Sigmoid colon (tissue), 4 donors: ENCODE data around the gene CITED1.

Source experiments
- EP300 ChIP-seq, 4 donors: sonication (generic); formaldehyde crosslinking; IDR thresholded peaks; one replicate each; pipeline ENCODE4 v1.6.1; 2017; ENCODE audit warnings: antibody characterized with exemption in 4 of 4
- POLR2A ChIP-seq, 2 donors: fragments of 450-650 bp; IDR thresholded peaks; one replicate each; pipeline ENCODE4 v1.6.1; 2016; ENCODE audit warnings: antibody characterized with exemption in 2 of 2, mild to moderate bottlenecking in 2 of 2, moderate library complexity in 2 of 2
- POLR2AphosphoS5 ChIP-seq, 4 donors: sonication (generic); formaldehyde crosslinking; IDR thresholded peaks; one replicate each; pipeline ENCODE4 v1.6.1; 2017; ENCODE audit warnings: antibody characterized with exemption in 4 of 4
- TF ChIP-seq, protein P1 (sequence below), 4 experiments: fragments of 450-650 bp in 3 of 4; fragments of 200-600 bp in 1 of 4; IDR thresholded peaks; one replicate each; pipeline ENCODE4 v1.5.1; 2016 to 2019; ENCODE audit warnings: antibody characterized with exemption in 4 of 4, mild to moderate bottlenecking in 3 of 4, moderate library complexity in 2 of 4

DNA sequence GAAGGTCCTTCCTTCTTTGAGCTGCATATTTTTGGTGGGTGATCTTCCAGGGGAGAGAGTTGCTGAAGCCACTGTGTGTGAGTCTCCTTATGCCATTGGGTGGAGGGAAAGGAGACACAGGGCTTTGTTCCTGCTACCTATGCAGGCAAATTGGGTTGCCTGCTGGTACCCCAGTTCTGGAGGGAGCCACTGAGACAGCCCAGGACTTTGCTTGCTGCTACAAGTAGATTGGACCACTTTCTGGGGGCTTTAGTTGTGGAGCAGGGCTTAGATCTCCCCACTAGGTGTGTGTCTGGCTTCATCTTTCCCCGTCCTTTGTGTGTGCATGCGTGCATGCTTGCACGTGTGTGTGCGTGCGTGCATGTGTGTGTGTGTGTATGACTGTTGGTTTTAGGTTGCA, 10.0 kb downstream of the CITED1 start:
- TF ChIP-seq, protein P1, sequence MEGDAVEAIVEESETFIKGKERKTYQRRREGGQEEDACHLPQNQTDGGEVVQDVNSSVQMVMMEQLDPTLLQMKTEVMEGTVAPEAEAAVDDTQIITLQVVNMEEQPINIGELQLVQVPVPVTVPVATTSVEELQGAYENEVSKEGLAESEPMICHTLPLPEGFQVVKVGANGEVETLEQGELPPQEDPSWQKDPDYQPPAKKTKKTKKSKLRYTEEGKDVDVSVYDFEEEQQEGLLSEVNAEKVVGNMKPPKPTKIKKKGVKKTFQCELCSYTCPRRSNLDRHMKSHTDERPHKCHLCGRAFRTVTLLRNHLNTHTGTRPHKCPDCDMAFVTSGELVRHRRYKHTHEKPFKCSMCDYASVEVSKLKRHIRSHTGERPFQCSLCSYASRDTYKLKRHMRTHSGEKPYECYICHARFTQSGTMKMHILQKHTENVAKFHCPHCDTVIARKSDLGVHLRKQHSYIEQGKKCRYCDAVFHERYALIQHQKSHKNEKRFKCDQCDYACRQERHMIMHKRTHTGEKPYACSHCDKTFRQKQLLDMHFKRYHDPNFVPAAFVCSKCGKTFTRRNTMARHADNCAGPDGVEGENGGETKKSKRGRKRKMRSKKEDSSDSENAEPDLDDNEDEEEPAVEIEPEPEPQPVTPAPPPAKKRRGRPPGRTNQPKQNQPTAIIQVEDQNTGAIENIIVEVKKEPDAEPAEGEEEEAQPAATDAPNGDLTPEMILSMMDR (IDR thresholded peaks at IDR 0.05), result no peak
- no peak for TF ChIP-seq POLR2AphosphoS5 (IDR thresholded peaks at IDR 0.05)
- no peak for TF ChIP-seq POLR2A (IDR thresholded peaks at IDR 0.05)
- TF ChIP-seq EP300 (IDR thresholded peaks at IDR 0.05), result no peak
